ENCODE measurements around the gene SLC25A38. TPM values are rescaled to one million over a fixed set of nuclear protein-coding genes. Genes with fewer than 3 reads are reported as not detected.

The SLC25A38 gene
- total and polyA plus RNA-seq, 8 donors = 14.2 to 29.4 (median 24.0) TPM

- no peak for FAIRE-seq
- no peak for ATAC-seq
- no peak overlapping the region for H3K27ac ChIP-seq
- no peaks in the 10 kb centered on the region for H3K36me3 ChIP-seq
- TF ChIP-seq, protein P1, sequence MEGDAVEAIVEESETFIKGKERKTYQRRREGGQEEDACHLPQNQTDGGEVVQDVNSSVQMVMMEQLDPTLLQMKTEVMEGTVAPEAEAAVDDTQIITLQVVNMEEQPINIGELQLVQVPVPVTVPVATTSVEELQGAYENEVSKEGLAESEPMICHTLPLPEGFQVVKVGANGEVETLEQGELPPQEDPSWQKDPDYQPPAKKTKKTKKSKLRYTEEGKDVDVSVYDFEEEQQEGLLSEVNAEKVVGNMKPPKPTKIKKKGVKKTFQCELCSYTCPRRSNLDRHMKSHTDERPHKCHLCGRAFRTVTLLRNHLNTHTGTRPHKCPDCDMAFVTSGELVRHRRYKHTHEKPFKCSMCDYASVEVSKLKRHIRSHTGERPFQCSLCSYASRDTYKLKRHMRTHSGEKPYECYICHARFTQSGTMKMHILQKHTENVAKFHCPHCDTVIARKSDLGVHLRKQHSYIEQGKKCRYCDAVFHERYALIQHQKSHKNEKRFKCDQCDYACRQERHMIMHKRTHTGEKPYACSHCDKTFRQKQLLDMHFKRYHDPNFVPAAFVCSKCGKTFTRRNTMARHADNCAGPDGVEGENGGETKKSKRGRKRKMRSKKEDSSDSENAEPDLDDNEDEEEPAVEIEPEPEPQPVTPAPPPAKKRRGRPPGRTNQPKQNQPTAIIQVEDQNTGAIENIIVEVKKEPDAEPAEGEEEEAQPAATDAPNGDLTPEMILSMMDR (IDR thresholded peaks at IDR 0.05) = no peak
- no peak overlapping the region for H3K4me3 ChIP-seq
- no peak for DNase-seq
- no peaks in the 10 kb centered on the region for H3K9me3 ChIP-seq
- peaks cover 0 to 3% (median 0%) of the 10 kb centered on the region in 3 donors for H3K4me1 ChIP-seq
- WGBS, 2 donors = 84 to 92% methylated on average over 2 of the region's 2 CpGs
- intact Hi-C loops (cut with DNase I) = loop anchor here in 2 of 3 donors (10.0 kb wide), 2 partner anchors 48 to 58 kb away; no protein-coding TSS in a partner anchor
- no peaks in the 10 kb centered on the region for H3K27me3 ChIP-seq
Measured at GRCh38 chr3:39446444-39446843, 63.3 kb downstream of the SLC25A38 start.

Other genes with a start within 250 kb of the SLC25A38 start
- gene CSRNP1, start 229.8 kb upstream of the SLC25A38 start, total RNA-seq = 10 to 100 TPM in 5 of 6 donors, 1 to 10 TPM in 1; 9.0 to 29.2 (median 13.4) TPM
- gene CSRNP1, start 229.8 kb upstream of the SLC25A38 start, polyA plus RNA-seq = 10 to 100 TPM; 20.3 to 31.4 TPM
- gene XIRP1, start 190.8 kb upstream of the SLC25A38 start, total RNA-seq = under 1 TPM in 2 of 6 donors, not detected in 4; 0.09 to 0.43 TPM
- gene XIRP1, start 190.8 kb upstream of the SLC25A38 start, polyA plus RNA-seq = under 1 TPM; 0.08 to 0.14 TPM
- gene CX3CR1, start 103.3 kb upstream of the SLC25A38 start, total RNA-seq = 10 to 100 TPM in 1 of 6 donors, 1 to 10 TPM in 4, under 1 TPM in 1; 0.23 to 13.0 (median 1.6) TPM
- under 1 TPM; 0.08 to 0.14 TPM for gene CX3CR1, start 103.3 kb upstream of the SLC25A38 start, polyA plus RNA-seq
- gene CCR8, start 53.7 kb upstream of the SLC25A38 start, total RNA-seq = not detected
- gene CCR8, start 53.7 kb upstream of the SLC25A38 start, polyA plus RNA-seq = not detected
- gene RPSA, start 23.4 kb downstream of the SLC25A38 start, total RNA-seq = 1,000 to 10,000 TPM in 1 of 6 donors, 100 to 1,000 TPM in 5; 540 to 1,016 (median 687) TPM
- gene RPSA, start 23.4 kb downstream of the SLC25A38 start, polyA plus RNA-seq = 100 to 1,000 TPM; 840 to 998 TPM
- gene MOBP, start 84.3 kb downstream of the SLC25A38 start, total RNA-seq = not detected
- gene MOBP, start 84.3 kb downstream of the SLC25A38 start, polyA plus RNA-seq = not detected

Measured in pancreas (tissue), 10 donors.